Cardiac fibroblast (primary cell): ENCODE data around the gene DRD5.
"Not testable (repeated sequence)": the region's sequence is repeated elsewhere in the genome, so short reads cannot be mapped to it uniquely, and the experiment has no call there.

Source experiments
- DNase-seq, 2 donors: peaks; one replicate each; pipeline versions ENCODE4 v3.0.0 to v3.0.0-alpha.2; 2010; ENCODE audit warnings: low read depth in 2 of 2
- H3K4me3 ChIP-seq, 2 donors: replicated peaks in 1 of 2; 1 replicate in 1 of 2; 2 replicates in 1 of 2; pipeline ENCODE4 v1.5.1; 2011; ENCODE audit warnings: low read depth in 2 of 2, low read length in 2 of 2, mild to moderate bottlenecking in 2 of 2, moderate library complexity in 1 of 2
- CTCF ChIP-seq: IDR thresholded peaks from one replicate; pipeline ENCODE4 v1.5.1; 2011; ENCODE audit warnings: low read depth, mild to moderate bottlenecking, low read length, inconsistent platforms

The DRD5 gene

GRCh38 chr4:9781343-9782135 is at the start of gene DRD5:
Gene DRD5 (plus strand): TSS chr4:9781634. CDS start chr4:9782030, 396 bp downstream.
- no peak for DNase-seq
- H3K4me3 ChIP-seq = no peak within 1 kb of the TSS
- no peak for TF ChIP-seq CTCF

- H3K4me3 ChIP-seq = not testable (repeated sequence)
Measured at GRCh38 chr4:9732256-9732655, 49.2 kb upstream of the DRD5 start.

GRCh38 chr4:9735515-9735914 is 45.9 kb upstream of the DRD5 start:
- TF ChIP-seq CTCF = no peak
- DNase-seq = no peak
- no peak overlapping the region for H3K4me3 ChIP-seq

More at GRCh38 chr4:9732256-9732655, 49.2 kb upstream of the DRD5 start:
- not testable (repeated sequence) for DNase-seq

GRCh38 chr4:9737280-9737679 is 44.2 kb upstream of the DRD5 start:
- DNase-seq = not testable (repeated sequence)

GRCh38 chr4:9743789-9744188 is 37.6 kb upstream of the DRD5 start:
- DNase-seq, H3K4me3 ChIP-seq: not testable (repeated sequence)

More at GRCh38 chr4:9737280-9737679, 44.2 kb upstream of the DRD5 start:
- not testable (repeated sequence) for H3K4me3 ChIP-seq

GRCh38 chr4:9745782-9746181 is 35.7 kb upstream of the DRD5 start:
- TF ChIP-seq CTCF = no peak
- H3K4me3 ChIP-seq = no peak overlapping the region

GRCh38 chr4:9758641-9759317 is 22.7 kb upstream of the DRD5 start:
- TF ChIP-seq CTCF = no peak
- no peak overlapping the region for H3K4me3 ChIP-seq
- DNase-seq = no peak

More at GRCh38 chr4:9745782-9746181, 35.7 kb upstream of the DRD5 start:
- DNase-seq = no peak

GRCh38 chr4:9762823-9763475 is 18.5 kb upstream of the DRD5 start:
- peak; percentile 87 for DNase-seq
- TF ChIP-seq CTCF = peak; percentile 77

More at GRCh38 chr4:9762823-9763475, 18.5 kb upstream of the DRD5 start:
- no peak overlapping the region for H3K4me3 ChIP-seq
